MCF 10A (cell line): ENCODE measurements around the gene GYPC. TPM values are rescaled to one million over a fixed set of nuclear protein-coding genes. Genes with fewer than 3 reads are reported as not detected.

Source experiments
- BruUV-seq: library from RNA; stranded (reverse); fragments of 400-500 nt; replicated peaks from 2 replicates; lab custom pipeline; 2021; lab: Mats Ljungman, UMichigan
- CTCF ChIA-PET: fragments of 300-600 bp; sonication (Branson Sonifier 250); formaldehyde crosslinking; extraction: SDS; loops from one replicate; lab custom pipeline; 2021; ENCODE audit warnings: antibody characterized with exemption, inconsistent platforms; lab: Yijun Ruan, JAX
- POLR2A ChIA-PET: fragments of 300-600, 350-650 bp; sonication (Branson Sonifier 250); formaldehyde crosslinking; extraction: SDS; loops from one replicate; lab custom pipeline; 2020; ENCODE audit warnings: antibody characterized with exemption, inconsistent platforms; lab: Yijun Ruan, JAX
- DNase-seq: peaks from one replicate; pipeline ENCODE4 v3.0.0-alpha.2; 2018; ENCODE audit not compliant: unreplicated experiment
- H3K27ac Mint-ChIP-seq: one replicate; pipeline ENCODE4 v1.8.0; 2022; ENCODE audit warnings: mild to moderate bottlenecking, low read depth, mixed read lengths; ENCODE audit not compliant: unreplicated experiment
- H3K27me3 Mint-ChIP-seq: one replicate; pipeline ENCODE4 v1.8.0; 2022; ENCODE audit warnings: mixed read lengths; ENCODE audit not compliant: insufficient read depth, unreplicated experiment
- H3K36me3 Mint-ChIP-seq: one replicate; pipeline ENCODE4 v1.8.0; 2022; ENCODE audit warnings: mild to moderate bottlenecking, moderate library complexity, mixed read lengths; ENCODE audit not compliant: insufficient read depth, unreplicated experiment
- H3K4me1 Mint-ChIP-seq: one replicate; pipeline ENCODE4 v1.8.0; 2022; ENCODE audit warnings: mixed read lengths; ENCODE audit not compliant: insufficient read depth, unreplicated experiment
- H3K4me3 Mint-ChIP-seq: one replicate; pipeline ENCODE4 v1.8.0; 2022; ENCODE audit warnings: mild to moderate bottlenecking, moderate library complexity, mixed read lengths; ENCODE audit not compliant: unreplicated experiment
- H3K9me3 Mint-ChIP-seq: one replicate; pipeline ENCODE4 v1.8.0; 2022; ENCODE audit warnings: mixed read lengths; ENCODE audit not compliant: unreplicated experiment
- intact Hi-C: fragments of 100-400 bp; cut with micrococcal nuclease; formaldehyde crosslinking; loops from 2 replicates; pipeline ENCODE4 v1.14.1; 2022
- total RNA-seq: library from RNA; stranded (reverse); gene quantifications from 2 replicates; pipeline ENCODE4 v1.2.3, GENCODE V29; 2022
- TF ChIP-seq, protein P1 (sequence below): fragments of 200-600 bp; IDR thresholded peaks from one replicate; pipeline ENCODE4 v1.8.0; 2022; ENCODE audit warnings: antibody characterized with exemption, mild to moderate bottlenecking; ENCODE audit not compliant: unreplicated experiment

GYPC gene
- total RNA-seq, 1 experiment from 2014 or later, result not detected

DNA sequence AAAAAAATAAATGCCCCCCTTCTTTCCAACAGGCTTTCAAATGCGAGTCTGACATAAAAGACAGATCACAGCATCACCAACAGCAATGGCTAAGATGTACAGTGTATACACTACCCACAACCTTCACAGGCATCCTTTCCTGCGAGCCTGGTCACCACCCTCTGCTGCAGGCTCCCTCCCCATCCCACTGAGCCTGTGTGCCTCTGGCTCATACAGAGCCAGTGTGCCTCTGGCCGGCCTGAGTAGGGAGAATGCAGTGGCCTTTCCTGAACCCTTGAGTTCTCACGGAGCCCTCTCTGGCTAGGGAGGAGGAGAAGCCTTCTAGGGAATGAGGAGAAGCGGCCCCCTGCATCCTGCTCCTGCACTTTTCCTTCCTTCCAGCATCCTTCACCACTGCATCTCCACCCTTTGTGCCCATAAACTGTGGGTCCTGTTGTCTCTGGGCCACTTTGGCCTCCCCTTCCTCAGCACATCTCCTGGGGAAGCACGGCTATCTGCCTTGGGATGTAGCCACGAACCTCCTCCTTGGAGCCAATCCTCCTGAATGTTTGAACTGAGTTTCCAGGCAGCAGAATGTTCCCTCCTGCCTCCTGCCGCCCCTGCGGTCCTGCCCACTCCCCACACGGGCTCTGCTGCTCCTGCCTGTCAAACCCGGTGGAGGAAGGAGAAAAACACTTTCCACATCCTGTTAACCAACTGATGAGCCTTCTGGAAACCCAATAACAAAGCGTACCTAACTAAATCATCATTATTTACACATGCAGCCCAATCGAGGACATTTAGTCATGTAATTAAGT, 22.5 kb downstream of the GYPC start:
- BruUV-seq, result no TSS peak
- Mint-ChIP-seq H3K27me3 (peaks cover 11% of the 10 kb centered on the region), H3K4me1 (no peaks in the 10 kb centered on the region), H3K4me3 (no peak overlapping the region), H3K36me3 (peaks cover 5% of the 10 kb centered on the region), H3K9me3 (peaks cover 25% of the 10 kb centered on the region), H3K27ac (no peak overlapping the region)
- POLR2A ChIA-PET, result interaction anchor here (0.7 kb wide), 1 partner anchor 12 kb away, joined by 3 read pairs; no protein-coding TSS in a partner anchor
- intact Hi-C loops, result no loop called here
- TF ChIP-seq, protein P1, sequence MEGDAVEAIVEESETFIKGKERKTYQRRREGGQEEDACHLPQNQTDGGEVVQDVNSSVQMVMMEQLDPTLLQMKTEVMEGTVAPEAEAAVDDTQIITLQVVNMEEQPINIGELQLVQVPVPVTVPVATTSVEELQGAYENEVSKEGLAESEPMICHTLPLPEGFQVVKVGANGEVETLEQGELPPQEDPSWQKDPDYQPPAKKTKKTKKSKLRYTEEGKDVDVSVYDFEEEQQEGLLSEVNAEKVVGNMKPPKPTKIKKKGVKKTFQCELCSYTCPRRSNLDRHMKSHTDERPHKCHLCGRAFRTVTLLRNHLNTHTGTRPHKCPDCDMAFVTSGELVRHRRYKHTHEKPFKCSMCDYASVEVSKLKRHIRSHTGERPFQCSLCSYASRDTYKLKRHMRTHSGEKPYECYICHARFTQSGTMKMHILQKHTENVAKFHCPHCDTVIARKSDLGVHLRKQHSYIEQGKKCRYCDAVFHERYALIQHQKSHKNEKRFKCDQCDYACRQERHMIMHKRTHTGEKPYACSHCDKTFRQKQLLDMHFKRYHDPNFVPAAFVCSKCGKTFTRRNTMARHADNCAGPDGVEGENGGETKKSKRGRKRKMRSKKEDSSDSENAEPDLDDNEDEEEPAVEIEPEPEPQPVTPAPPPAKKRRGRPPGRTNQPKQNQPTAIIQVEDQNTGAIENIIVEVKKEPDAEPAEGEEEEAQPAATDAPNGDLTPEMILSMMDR, result no peak
- CTCF ChIA-PET, result no interaction called here
- no peak for DNase-seq

DNA sequence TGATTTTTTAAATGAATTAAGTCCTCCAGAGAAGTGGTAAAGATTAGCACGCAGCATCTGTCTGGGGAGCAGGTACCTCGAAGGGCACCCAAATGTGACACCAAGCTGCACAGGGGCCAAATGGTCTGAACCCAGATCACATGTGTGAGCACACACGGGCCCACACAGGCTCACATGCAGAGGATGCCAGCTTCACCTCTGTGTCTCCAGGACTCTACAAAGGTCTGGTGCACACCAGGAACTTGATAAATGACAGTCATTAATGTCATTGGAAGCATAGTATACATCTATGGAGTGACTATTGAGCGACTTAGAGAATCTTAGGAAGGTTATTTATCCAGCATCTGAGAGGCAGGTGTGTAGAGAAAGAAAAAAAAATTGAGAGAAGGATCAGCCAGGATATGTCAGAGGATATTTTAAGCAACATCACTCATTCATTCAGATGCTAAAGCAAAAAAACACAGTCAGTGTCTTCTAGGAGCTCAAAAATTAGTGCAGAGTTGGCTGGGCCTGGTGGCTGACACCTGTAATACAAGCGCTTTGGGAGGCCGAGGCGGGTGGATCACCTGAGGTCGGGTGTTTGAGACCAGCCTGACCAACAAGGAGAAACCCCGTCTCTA, 23.2 kb downstream of the GYPC start:
- intact Hi-C loops, result no loop called here
- POLR2A ChIA-PET, result no interaction called here
- TF ChIP-seq, protein P1, result no peak
- Mint-ChIP-seq H3K27me3 (peaks cover 11% of the 10 kb centered on the region), H3K9me3 (peaks cover 25% of the 10 kb centered on the region), H3K36me3 (peaks cover 5% of the 10 kb centered on the region), H3K4me3 (no peak overlapping the region), H3K4me1 (no peaks in the 10 kb centered on the region), H3K27ac (no peak overlapping the region)
- CTCF ChIA-PET, result no interaction called here
- no TSS peak for BruUV-seq
- DNase-seq, result no peak

DNA sequence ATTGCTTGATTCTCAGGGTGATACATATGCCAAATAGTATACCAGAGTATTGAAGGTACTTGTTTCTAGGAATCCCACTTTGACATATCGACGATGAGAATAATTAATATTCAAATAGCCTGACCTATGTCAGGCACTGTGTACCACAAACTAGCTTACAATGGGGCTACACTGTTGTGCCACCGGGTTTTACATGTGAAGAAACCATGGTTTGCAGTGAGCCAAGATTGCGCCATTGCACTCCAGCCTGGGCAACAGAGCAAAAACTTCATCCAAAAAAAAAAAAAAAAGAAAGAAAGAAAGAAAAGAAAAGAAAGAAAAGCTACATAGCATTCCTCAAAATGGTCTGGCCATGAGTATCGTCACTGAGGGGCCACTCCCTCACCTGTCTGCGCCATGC, 25.5 kb downstream of the GYPC start:
- Mint-ChIP-seq H3K36me3 (peaks cover 1% of the 10 kb centered on the region), H3K27ac (no peak overlapping the region), H3K27me3 (peaks cover 11% of the 10 kb centered on the region), H3K4me1 (no peaks in the 10 kb centered on the region), H3K4me3 (no peak overlapping the region), H3K9me3 (peaks cover 11% of the 10 kb centered on the region)
- intact Hi-C loops, result no loop called here
- ChIA-PET CTCF (interaction anchor here (0.6 kb wide), 1 partner anchor 1871 kb away, joined by 3 read pairs; no protein-coding TSS in a partner anchor), POLR2A (no interaction called here)
- TF ChIP-seq, protein P1, result no peak
- no peak for DNase-seq
- BruUV-seq, result no TSS peak

DNA sequence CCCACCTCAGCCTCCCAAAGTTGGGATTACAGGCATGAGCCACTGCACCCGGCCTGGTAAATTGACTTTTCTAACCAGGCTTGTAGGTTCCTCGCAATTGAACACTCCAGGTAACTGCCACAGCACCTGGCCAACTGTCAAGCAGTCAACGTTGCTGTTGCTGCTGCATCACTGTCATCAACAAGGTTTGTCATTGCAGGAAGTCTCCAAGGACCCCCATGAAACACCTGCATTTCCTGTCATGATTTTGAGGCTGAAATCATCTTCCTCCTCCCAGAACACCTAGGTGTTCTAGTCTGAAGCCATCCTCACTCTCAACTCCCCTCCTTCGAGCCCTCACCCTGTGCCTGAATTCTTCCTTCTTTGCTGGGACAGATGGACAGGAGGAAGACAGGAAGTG, 29.7 kb downstream of the GYPC start:
- CTCF ChIA-PET, result no interaction called here
- H3K36me3 Mint-ChIP-seq, result no peaks in the 10 kb centered on the region
- POLR2A ChIA-PET, result no interaction called here
- H3K4me1 Mint-ChIP-seq, result no peaks in the 10 kb centered on the region
- H3K27ac Mint-ChIP-seq, result no peak overlapping the region
- no peak for DNase-seq
- intact Hi-C loops, result no loop called here
- H3K9me3 Mint-ChIP-seq, result no peaks in the 10 kb centered on the region
- H3K27me3 Mint-ChIP-seq, result peaks cover 24% of the 10 kb centered on the region
- no peak overlapping the region for H3K4me3 Mint-ChIP-seq
- no TSS peak for BruUV-seq
- TF ChIP-seq, protein P1, result no peak
